T-helper 1 cell treated with Interleukin-12 subunit alpha and Interleukin-12 subunit beta and Interleukin-4 antibody, amounts not matched to agents 30 μg/mL and 1 μg/mL, for 36 hours (primary cell): Measurements from ENCODE around the gene PABPC1L.
A peak's percentile ranks its signal among the peaks of the same experiment; 100 is the strongest.
"Not testable (repeated sequence)": the region's sequence is repeated elsewhere in the genome, so short reads cannot be mapped to it uniquely, and the experiment has no call there.

ENCODE experiments used
- H3K27ac Mint-ChIP-seq: one replicate; pipeline ENCODE4 v1.8.0; 2021; ENCODE audit warnings: mild to moderate bottlenecking, mixed read lengths
- H3K27me3 Mint-ChIP-seq: one replicate; pipeline ENCODE4 v1.8.0; 2021; ENCODE audit warnings: low read depth, mixed read lengths
- H3K36me3 Mint-ChIP-seq: one replicate; pipeline ENCODE4 v1.8.0; 2021; ENCODE audit warnings: low read depth, mixed read lengths
- H3K4me1 Mint-ChIP-seq: one replicate; pipeline ENCODE4 v1.8.0; 2021; ENCODE audit warnings: low read depth, mixed read lengths
- H3K4me3 Mint-ChIP-seq: one replicate; pipeline ENCODE4 v1.8.0; 2021; ENCODE audit warnings: mild to moderate bottlenecking, moderate library complexity, mixed read lengths
- H3K9me3 Mint-ChIP-seq: one replicate; pipeline ENCODE4 v1.8.0; 2021; ENCODE audit warnings: mixed read lengths

PABPC1L gene

GRCh38 chr20:44909872-44910689 lies at the start of gene PABPC1L:
Gene PABPC1L, plus strand, starts transcription at chr20:44910060. Its CDS starts 84 bp downstream, at chr20:44910144.
- peak within 1 kb of the TSS; percentile 88 for H3K4me3 Mint-ChIP-seq
- H3K27ac Mint-ChIP-seq, result peak within 1 kb of the TSS; percentile 68
- no peaks in the 10 kb centered on the region for H3K9me3 Mint-ChIP-seq
- peaks cover 28% of the 10 kb centered on the region for H3K4me1 Mint-ChIP-seq
- H3K27me3 Mint-ChIP-seq, result no peaks in the 10 kb centered on the region
- H3K36me3 Mint-ChIP-seq, result peaks cover 35% of the 10 kb centered on the region

GRCh38 chr20:44861531-44862006 lies 48.3 kb upstream of the PABPC1L start:
- H3K27me3 Mint-ChIP-seq, result peaks cover 4% of the 10 kb centered on the region

GRCh38 chr20:44862286-44862685 lies 47.6 kb upstream of the PABPC1L start:
- no peaks in the 10 kb centered on the region for H3K36me3 Mint-ChIP-seq
- H3K9me3 Mint-ChIP-seq, result no peaks in the 10 kb centered on the region
- H3K4me3 Mint-ChIP-seq, result no peak overlapping the region
- peaks cover 8% of the 10 kb centered on the region for H3K4me1 Mint-ChIP-seq
- peaks cover 4% of the 10 kb centered on the region for H3K27me3 Mint-ChIP-seq
- H3K27ac Mint-ChIP-seq, result no peak overlapping the region

More at GRCh38 chr20:44861531-44862006, 48.3 kb upstream of the PABPC1L start:
- Mint-ChIP-seq H3K9me3 (no peaks in the 10 kb centered on the region), H3K27ac (no peak overlapping the region), H3K36me3 (no peaks in the 10 kb centered on the region), H3K4me1 (peaks cover 4% of the 10 kb centered on the region), H3K4me3 (no peak overlapping the region)

GRCh38 chr20:44863365-44864084 lies 46.3 kb upstream of the PABPC1L start:
- H3K4me3 Mint-ChIP-seq, H3K27me3 Mint-ChIP-seq, H3K27ac Mint-ChIP-seq, H3K36me3 Mint-ChIP-seq, H3K9me3 Mint-ChIP-seq: not testable (repeated sequence)
- peaks cover 10% of the 10 kb centered on the region for H3K4me1 Mint-ChIP-seq

GRCh38 chr20:44864493-44864892 lies 45.4 kb upstream of the PABPC1L start:
- not testable (repeated sequence) for H3K36me3 Mint-ChIP-seq, H3K9me3 Mint-ChIP-seq, H3K27me3 Mint-ChIP-seq, H3K27ac Mint-ChIP-seq, H3K4me3 Mint-ChIP-seq, H3K4me1 Mint-ChIP-seq

- Mint-ChIP-seq H3K27me3 (peaks cover 11% of the 10 kb centered on the region), H3K4me1 (peaks cover 6% of the 10 kb centered on the region), H3K9me3 (no peaks in the 10 kb centered on the region), H3K27ac (peak overlapping the region; percentile 38), H3K4me3 (peak overlapping the region; percentile 43), H3K36me3 (no peaks in the 10 kb centered on the region)
Measured at GRCh38 chr20:44866703-44867335, 43.0 kb upstream of the PABPC1L start.

- H3K4me3 Mint-ChIP-seq, result no peak overlapping the region
- H3K27me3 Mint-ChIP-seq, result peaks cover 7% of the 10 kb centered on the region
- H3K27ac Mint-ChIP-seq, result no peak overlapping the region
- peaks cover 6% of the 10 kb centered on the region for H3K4me1 Mint-ChIP-seq
- H3K9me3 Mint-ChIP-seq, result no peaks in the 10 kb centered on the region
- no peaks in the 10 kb centered on the region for H3K36me3 Mint-ChIP-seq
Measured at GRCh38 chr20:44869471-44869870, 40.4 kb upstream of the PABPC1L start.

- not testable (repeated sequence) for H3K27ac Mint-ChIP-seq, H3K4me3 Mint-ChIP-seq, H3K36me3 Mint-ChIP-seq, H3K9me3 Mint-ChIP-seq
- Mint-ChIP-seq H3K4me1 (peaks cover 23% of the 10 kb centered on the region), H3K27me3 (peaks cover 16% of the 10 kb centered on the region)
Measured at GRCh38 chr20:44882360-44882759, 27.5 kb upstream of the PABPC1L start.

GRCh38 chr20:44883214-44883902 lies 26.5 kb upstream of the PABPC1L start:
- Mint-ChIP-seq H3K36me3 (peaks cover 8% of the 10 kb centered on the region), H3K27me3 (peaks cover 10% of the 10 kb centered on the region), H3K4me1 (peaks cover 30% of the 10 kb centered on the region), H3K9me3 (no peaks in the 10 kb centered on the region), H3K27ac (no peak overlapping the region), H3K4me3 (peak overlapping the region; percentile 1)

GRCh38 chr20:44884907-44885391 lies 24.9 kb upstream of the PABPC1L start:
- H3K4me1 Mint-ChIP-seq, result peaks cover 45% of the 10 kb centered on the region
- peak overlapping the region; percentile 92 for H3K4me3 Mint-ChIP-seq
- no peaks in the 10 kb centered on the region for H3K27me3 Mint-ChIP-seq

GRCh38 chr20:44885392-44886265 lies 24.2 kb upstream of the PABPC1L start, which contains the start of gene YWHAB:
Gene YWHAB, plus strand, starts transcription at chr20:44885705. Its CDS starts 15,829 bp downstream, at chr20:44901534.
- Mint-ChIP-seq H3K27me3 (no peaks in the 10 kb centered on the region), H3K36me3 (peaks cover 14% of the 10 kb centered on the region), H3K4me3 (peak within 1 kb of the TSS; percentile 96), H3K27ac (peak within 1 kb of the TSS; percentile 86), H3K4me1 (peaks cover 47% of the 10 kb centered on the region), H3K9me3 (no peaks in the 10 kb centered on the region)

More at GRCh38 chr20:44884907-44885391, 24.9 kb upstream of the PABPC1L start:
- peak overlapping the region; percentile 86 for H3K27ac Mint-ChIP-seq
- H3K9me3 Mint-ChIP-seq, result no peaks in the 10 kb centered on the region
- H3K36me3 Mint-ChIP-seq, result peaks cover 13% of the 10 kb centered on the region

GRCh38 chr20:44886266-44886651 lies 23.6 kb upstream of the PABPC1L start:
- Mint-ChIP-seq H3K27me3 (no peaks in the 10 kb centered on the region), H3K27ac (peak overlapping the region; percentile 86), H3K4me1 (peaks cover 47% of the 10 kb centered on the region), H3K36me3 (peaks cover 17% of the 10 kb centered on the region), H3K9me3 (no peaks in the 10 kb centered on the region), H3K4me3 (peak overlapping the region; percentile 96)

- no peaks in the 10 kb centered on the region for H3K27me3 Mint-ChIP-seq
- peak overlapping the region; percentile 86 for H3K27ac Mint-ChIP-seq
- peaks cover 52% of the 10 kb centered on the region for H3K4me1 Mint-ChIP-seq
- H3K4me3 Mint-ChIP-seq, result peak overlapping the region; percentile 96
- peaks cover 21% of the 10 kb centered on the region for H3K36me3 Mint-ChIP-seq
- no peaks in the 10 kb centered on the region for H3K9me3 Mint-ChIP-seq
Measured at GRCh38 chr20:44886828-44887227, 23.0 kb upstream of the PABPC1L start.
